GM18951 (cell line): Measurements from ENCODE around the gene ACTN4.
"Not testable (repeated sequence)": the region's sequence is repeated elsewhere in the genome, so short reads cannot be mapped to it uniquely, and the experiment has no call there.

Experiments
- POLR2A ChIP-seq: IDR thresholded peaks from 4 replicates; pipeline ENCODE4 v1.6.1; 2011; ENCODE audit warnings: mild to moderate bottlenecking; ENCODE audit not compliant: insufficient read length, insufficient read depth; ENCODE audit errors: extremely low read depth
- in situ Hi-C: fragments of 300-500 bp; cut with MboI; formaldehyde crosslinking; loops from one replicate; pipeline ENCODE4 v1.12.0; 2022; ENCODE audit warnings: low sequenced_read_pairs, mixed read lengths, inconsistent platforms; ENCODE audit not compliant: unreplicated experiment

The ACTN4 gene

DNA sequence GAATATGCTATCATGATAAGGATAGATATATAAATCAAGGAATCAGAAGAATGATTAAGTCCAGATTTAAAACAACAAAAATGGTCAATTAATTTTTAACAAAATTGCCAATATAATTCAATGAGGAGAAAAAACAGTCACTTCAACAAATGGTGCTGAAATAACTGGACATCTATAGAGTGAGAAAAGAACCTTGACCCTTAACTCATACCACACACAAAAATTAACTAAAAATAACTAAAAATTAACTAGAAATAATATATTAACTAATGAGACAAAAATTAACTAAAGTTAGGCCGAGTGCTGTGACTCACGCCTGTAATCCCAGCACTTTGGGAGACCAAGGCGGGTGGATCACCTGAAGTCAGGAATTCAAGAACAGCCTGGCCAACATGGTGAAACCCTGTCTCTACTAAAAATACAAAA lies 116.4 kb downstream of the ACTN4 start:
- TF ChIP-seq POLR2A: no peak

DNA sequence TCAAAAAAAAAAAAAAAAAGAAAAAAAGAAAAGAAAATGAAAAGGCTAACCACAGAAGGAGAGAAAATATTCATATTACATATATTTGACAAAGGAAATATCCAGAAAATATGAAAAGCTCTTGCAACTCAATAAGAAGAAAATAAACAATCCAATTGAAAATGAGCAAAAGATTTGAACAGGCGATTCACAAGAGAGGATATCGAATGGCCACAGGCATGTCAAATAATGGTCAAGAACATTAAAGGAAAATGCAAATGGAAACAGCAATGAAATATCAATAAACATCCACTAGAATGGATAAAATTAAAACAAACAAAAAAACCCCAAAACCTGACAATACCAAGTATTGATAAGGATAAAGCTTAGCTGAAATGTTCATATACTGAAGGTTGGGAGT lies 117.8 kb downstream of the ACTN4 start:
- no peak for TF ChIP-seq POLR2A
- in situ Hi-C loops: no loop called here

More for the DNA sequence above, 116.4 kb downstream of the ACTN4 start:
- in situ Hi-C loops: no loop called here

DNA sequence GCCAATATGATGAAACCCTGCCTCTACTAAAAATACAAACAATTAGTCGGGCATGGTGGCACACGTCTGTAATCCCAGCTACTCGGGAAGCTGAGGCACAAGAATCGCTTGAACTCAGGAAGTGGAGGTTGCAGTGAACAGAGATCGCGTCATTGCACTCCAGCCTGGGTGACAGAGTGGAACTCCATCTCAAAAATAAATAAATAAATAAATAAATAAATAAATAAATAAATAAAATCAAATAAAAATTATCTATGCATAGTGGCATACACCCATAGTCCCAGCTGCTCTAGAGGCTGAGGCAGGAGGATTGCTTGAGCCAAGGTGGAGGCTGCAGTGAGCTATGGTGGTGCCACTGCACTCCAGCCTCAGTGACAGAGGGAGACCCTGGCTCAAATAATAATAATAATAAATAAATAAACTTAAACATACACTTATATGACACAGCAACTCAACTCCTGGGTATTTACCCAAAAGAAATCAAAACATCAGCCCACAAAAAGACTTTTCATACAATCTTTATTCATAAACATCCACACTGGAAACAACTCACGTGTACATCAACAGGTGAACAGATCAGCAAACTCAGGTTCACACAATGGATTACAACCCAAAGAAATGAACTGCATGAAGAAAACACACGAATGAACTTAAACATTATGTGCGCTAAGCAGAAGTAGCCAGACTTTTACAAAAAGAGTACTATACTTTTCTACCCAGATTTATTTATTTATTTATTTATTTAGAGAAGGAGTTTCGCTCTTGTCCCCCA lies 119.0 kb downstream of the ACTN4 start:
- in situ Hi-C loops: no loop called here
- no peak for TF ChIP-seq POLR2A

GRCh38 chr19:38769635-38770211 lies 122.3 kb downstream of the ACTN4 start:
- TF ChIP-seq POLR2A: peak; percentile 31
- in situ Hi-C loops: no loop called here

DNA sequence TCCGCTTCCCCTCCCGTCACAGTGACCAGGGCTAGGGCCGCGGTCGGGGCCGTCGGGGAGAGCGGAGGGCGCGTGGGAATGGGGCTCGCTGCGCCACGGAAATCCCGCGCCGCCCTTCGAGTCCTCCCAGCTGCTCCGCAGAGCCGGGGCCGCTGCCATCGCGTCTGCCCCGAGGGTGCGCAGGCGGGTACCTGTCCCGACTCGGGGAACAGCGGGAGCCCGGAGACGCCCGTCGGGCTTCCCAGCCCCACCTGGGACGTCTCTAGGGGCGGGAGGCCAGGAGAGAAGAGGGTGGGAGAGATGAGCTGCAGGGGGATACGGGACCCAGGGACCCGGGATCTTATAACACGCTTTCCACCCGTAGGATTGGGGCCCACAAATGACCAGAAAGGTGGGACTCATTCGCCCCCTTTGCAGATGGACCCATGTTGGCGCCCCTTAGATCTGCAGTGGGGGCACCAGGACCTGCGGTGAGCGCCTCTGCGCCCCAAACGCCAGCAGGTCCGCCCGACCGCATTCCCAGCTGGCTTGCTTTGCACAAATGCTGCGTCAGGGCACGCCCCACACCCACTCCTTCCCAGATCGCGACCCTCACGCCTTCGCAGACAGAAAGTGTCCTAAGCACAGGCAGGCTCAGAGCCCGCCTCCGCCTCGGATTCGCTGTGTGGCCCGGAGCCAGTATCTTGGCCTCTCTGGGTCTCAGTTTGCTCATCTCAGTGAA lies 122.9 kb downstream of the ACTN4 start:
- in situ Hi-C loops: not testable (repeated sequence)

DNA sequence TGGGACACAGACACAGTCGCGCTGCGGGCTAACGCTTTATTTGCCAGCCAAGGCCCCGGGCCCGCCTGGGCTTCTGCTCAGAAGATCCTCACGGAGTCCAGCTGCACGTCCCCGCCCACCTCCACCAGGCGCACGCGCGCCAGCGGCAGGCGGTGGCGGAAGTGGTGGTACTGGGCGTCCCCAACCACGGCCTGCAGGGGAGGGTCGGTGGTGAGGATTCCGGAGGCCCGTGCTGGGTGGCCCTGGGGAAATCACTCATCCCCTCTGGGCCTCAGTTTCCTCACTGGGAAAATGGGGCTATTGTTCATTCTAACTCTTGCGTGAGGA lies 123.5 kb downstream of the ACTN4 start:
- in situ Hi-C loops: not testable (repeated sequence)

- in situ Hi-C loops: not testable (repeated sequence)
These were observed 124.1 kb downstream of the ACTN4 start for GRCh38 chr19:38771569-38771968.

DNA sequence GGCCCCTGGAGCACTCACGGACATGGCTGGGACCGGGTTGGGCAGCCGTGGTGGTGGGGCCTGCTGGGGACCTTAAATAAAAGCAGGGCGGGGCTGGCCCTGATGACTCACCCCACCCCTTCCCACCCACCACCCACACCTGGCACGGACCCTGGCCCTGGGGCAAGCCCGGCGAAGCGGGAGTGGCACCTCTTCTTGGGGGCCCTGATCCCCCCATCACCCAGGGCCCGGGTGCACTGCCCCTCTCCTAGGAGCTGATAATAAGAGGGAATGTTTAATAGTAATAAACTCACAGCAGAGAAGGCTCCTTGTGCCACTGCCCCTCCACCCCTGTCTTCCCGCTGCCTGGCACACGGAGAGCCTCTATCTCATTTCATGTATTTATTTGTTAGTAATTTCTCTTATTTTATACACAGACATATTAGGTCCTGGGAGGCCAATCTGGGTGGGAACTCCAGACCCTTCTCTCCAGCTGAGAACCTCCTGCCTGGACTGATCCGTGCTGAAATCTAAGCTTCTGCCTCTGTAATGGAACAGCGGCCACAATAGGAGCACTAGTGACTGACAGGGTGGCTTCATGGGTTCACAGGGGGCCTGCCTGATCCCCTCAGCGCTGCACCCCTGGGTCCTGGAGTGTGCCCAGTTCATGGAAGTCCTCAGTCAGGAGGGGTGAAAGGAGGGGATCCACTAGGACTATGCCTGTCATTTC lies 126.2 kb downstream of the ACTN4 start, which contains the start of gene LGALS7:
Gene LGALS7, minus strand, starts transcription at position 49 of the 709 bp plus-strand sequence. Its CDS starts 25 bp downstream, at position 24.
- TF ChIP-seq POLR2A: no peak
- in situ Hi-C loops: no loop called here

DNA sequence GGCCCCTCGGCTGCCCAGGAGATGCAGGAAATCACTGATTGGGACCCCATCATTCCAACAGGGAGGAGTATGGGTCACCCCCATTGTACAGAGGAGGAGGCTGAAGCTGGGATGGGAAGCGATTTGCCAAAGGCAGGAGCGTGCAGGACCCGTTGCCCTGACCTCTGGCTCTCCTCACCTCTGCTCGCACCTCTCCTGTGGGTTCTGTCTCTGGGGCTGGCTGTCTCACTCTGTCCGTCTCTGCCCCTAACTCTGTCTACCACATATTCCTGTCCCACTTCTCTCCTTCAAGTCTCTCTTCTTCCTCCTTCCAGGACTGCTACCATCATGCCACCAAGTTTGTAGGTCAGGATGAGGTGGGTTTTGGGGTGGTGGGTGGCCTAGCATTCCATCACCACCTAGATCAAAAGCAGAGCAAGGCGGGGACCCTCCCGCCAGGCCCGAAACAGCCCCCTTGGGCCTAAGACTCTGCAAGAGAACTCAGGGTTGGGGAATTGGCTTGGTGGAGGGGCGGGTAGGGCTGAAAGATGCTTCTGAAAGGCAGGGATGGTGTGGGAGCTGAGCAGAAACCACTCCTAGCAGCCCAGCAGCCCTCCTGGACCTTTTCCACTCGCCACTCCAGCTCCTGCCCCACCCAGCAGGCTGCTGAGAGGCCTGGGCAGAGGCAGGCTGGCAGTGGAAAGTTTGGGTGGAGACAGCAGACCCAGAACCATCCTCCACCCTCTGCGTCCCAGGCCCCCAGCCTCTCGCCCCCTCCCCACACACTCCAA lies 126.9 kb downstream of the ACTN4 start:
- no peak for TF ChIP-seq POLR2A
- in situ Hi-C loops: no loop called here

DNA sequence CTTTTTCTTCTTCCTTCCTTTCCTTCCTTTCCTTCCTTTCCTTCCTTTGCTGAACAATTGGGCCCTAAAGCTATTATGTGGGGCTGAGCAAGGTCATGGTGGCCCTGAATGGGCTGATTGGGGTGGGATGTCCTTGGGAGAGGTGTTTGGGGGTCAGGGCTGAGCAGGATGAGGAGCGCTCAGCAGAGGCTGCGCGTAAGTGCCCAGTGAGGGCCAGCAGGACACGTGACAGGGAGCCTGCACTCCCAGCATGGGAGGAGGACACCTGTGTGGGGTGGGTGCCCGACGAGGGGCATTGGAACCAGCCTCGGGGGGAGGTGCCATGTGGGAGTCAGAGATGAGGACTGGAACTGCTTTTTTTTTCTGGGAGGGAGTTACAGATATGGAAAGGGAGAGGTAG lies 131.3 kb downstream of the ACTN4 start:
- in situ Hi-C loops: no loop called here
- TF ChIP-seq POLR2A: no peak

GRCh38 chr19:38780443-38780842 lies 133.0 kb downstream of the ACTN4 start:
- TF ChIP-seq POLR2A: no peak
- in situ Hi-C loops: no loop called here

DNA sequence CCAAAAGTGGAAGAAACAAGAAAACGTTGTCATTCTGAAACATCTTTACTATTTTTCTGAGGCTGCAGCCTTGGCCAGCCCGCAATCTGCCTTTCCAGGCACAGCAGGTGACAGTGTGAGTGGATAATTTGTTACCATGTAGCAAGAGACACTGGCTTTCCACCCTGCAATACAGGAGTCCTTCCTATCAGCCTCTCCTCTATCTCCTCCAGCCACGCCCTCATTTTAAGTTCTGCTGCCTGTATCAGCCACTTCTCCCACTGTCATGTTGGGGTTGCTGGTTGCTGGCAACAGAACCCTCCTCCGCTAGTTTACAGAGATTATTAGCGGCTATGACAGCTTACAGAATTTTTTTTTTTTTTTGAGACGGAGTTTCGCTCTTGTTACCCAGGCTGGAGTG lies 133.6 kb downstream of the ACTN4 start:
- TF ChIP-seq POLR2A: no peak
- in situ Hi-C loops: no loop called here
